Trophoblast cell (in vitro differentiated cells and primary cell): Measurements from ENCODE around the gene NOS1AP.

Experiments used
- DNase-seq, 2 donors: peaks; one replicate each; pipeline ENCODE4 v3.0.0-alpha.2; 2016
- H2AFZ ChIP-seq: 2 replicates; pipeline ENCODE4 v1.6.1; 2013; ENCODE audit warnings: low read length, moderate library complexity, mild to moderate bottlenecking; ENCODE audit not compliant: insufficient read depth, poor library complexity
- H2AK5ac ChIP-seq: 2 replicates; pipeline ENCODE4 v1.6.1; 2013; ENCODE audit warnings: mild to moderate bottlenecking, low read length
- H2BK120ac ChIP-seq: 2 replicates; pipeline ENCODE4 v1.6.1; 2013; ENCODE audit warnings: low read length, mild to moderate bottlenecking, moderate library complexity; ENCODE audit not compliant: insufficient read depth, poor library complexity
- H2BK12ac ChIP-seq: 2 replicates; pipeline ENCODE4 v1.6.1; 2013; ENCODE audit warnings: mild to moderate bottlenecking, low read length, moderate library complexity
- H2BK5ac ChIP-seq: 2 replicates; pipeline ENCODE4 v1.6.1; 2013; ENCODE audit warnings: low read length, low read depth, moderate library complexity, mild to moderate bottlenecking; ENCODE audit not compliant: poor library complexity
- H3K14ac ChIP-seq: 2 replicates; pipeline ENCODE4 v1.6.1; 2013; ENCODE audit warnings: mild to moderate bottlenecking, low read length
- H3K18ac ChIP-seq: 2 replicates; pipeline ENCODE4 v1.6.1; 2013; ENCODE audit warnings: mild to moderate bottlenecking, low read length
- H3K23ac ChIP-seq: 2 replicates; pipeline ENCODE4 v1.6.1; 2013; ENCODE audit warnings: low read length
- H3K27ac ChIP-seq: 2 replicates; pipeline ENCODE4 v1.5.1; 2013; ENCODE audit warnings: low read depth, mild to moderate bottlenecking, inconsistent platforms, low read length, moderate library complexity
- H3K27me3 ChIP-seq: 2 replicates; pipeline ENCODE4 v1.6.1; 2013; ENCODE audit warnings: inconsistent platforms, mild to moderate bottlenecking, low read length, moderate library complexity; ENCODE audit not compliant: insufficient read depth
- H3K36me3 ChIP-seq, 2 experiments: 1 replicate in 1 of 2; 2 replicates in 1 of 2; pipeline ENCODE4 v1.6.1; 2013; ENCODE audit warnings: low read length in 2 of 2, mild to moderate bottlenecking in 2 of 2, moderate library complexity in 1 of 2; ENCODE audit not compliant: insufficient read depth in 2 of 2, control insufficient read depth in 1 of 2
- H3K4ac ChIP-seq: 2 replicates; pipeline ENCODE4 v1.6.1; 2013; ENCODE audit warnings: low read depth, mild to moderate bottlenecking, low read length, moderate library complexity
- H3K4me1 ChIP-seq, 2 experiments: 1 replicate in 1 of 2; 2 replicates in 1 of 2; pipeline ENCODE4 v1.6.1; 2013; ENCODE audit warnings: low read length in 2 of 2, mild to moderate bottlenecking in 2 of 2, moderate library complexity in 1 of 2; ENCODE audit not compliant: insufficient read depth in 2 of 2, control insufficient read depth in 1 of 2
- H3K4me2 ChIP-seq: 2 replicates; pipeline ENCODE4 v1.6.1; 2013; ENCODE audit warnings: inconsistent platforms, mild to moderate bottlenecking, low read length, moderate library complexity
- H3K4me3 ChIP-seq: 2 replicates; pipeline ENCODE4 v1.5.1; 2013; ENCODE audit warnings: mild to moderate bottlenecking, low read depth, low read length, inconsistent platforms
- H3K79me1 ChIP-seq: one replicate; pipeline ENCODE4 v1.6.1; 2013; ENCODE audit warnings: low read length
- H3K79me2 ChIP-seq: 2 replicates; pipeline ENCODE4 v1.6.1; 2013; ENCODE audit warnings: low read length, mild to moderate bottlenecking; ENCODE audit not compliant: control insufficient read depth, insufficient read depth, poor library complexity
- H3K9ac ChIP-seq: 2 replicates; pipeline ENCODE4 v1.6.1; 2013; ENCODE audit warnings: mild to moderate bottlenecking, low read length
- H3K9me3 ChIP-seq: 2 replicates; pipeline ENCODE4 v1.6.1; 2013; ENCODE audit warnings: low read depth, mild to moderate bottlenecking, control low read depth, inconsistent platforms, low read length; ENCODE audit not compliant: insufficient read depth
- H4K12ac ChIP-seq: 2 replicates; pipeline ENCODE4 v1.6.1; 2013; ENCODE audit warnings: low read depth, mild to moderate bottlenecking, low read length, moderate library complexity
- H4K8ac ChIP-seq: 2 replicates; pipeline ENCODE4 v1.6.1; 2013; ENCODE audit warnings: low read depth, mild to moderate bottlenecking, low read length, moderate library complexity
- H4K91ac ChIP-seq: one replicate; pipeline ENCODE4 v1.6.1; 2013; ENCODE audit warnings: low read depth, mild to moderate bottlenecking, low read length, moderate library complexity
- WGBS: extraction: QIAGEN DNeasy Blood & Tissue Kit; methylation state at CpG from one replicate; pipeline ENCODE4 v1.1.7; 2013; ENCODE audit warnings: missing lambda C conversion rate; ENCODE audit not compliant: insufficient read length, insufficient coverage; ENCODE audit errors: extremely low coverage; 5-methylcytosine and 5-hydroxymethylcytosine counted together

Gene NOS1AP

DNA sequence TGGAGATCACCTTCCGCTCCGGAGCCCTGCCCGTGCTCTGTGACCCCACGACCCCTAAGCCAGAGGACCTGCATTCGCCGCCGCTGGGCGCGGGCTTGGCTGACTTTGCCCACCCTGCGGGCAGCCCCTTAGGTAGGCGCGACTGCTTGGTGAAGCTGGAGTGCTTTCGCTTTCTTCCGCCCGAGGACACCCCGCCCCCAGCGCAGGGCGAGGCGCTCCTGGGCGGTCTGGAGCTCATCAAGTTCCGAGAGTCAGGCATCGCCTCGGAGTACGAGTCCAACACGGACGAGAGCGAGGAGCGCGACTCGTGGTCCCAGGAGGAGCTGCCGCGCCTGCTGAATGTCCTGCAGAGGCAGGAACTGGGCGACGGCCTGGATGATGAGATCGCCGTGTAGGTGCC lies 297.6 kb downstream of the NOS1AP start:
- no peak overlapping the region for H2BK120ac ChIP-seq

DNA sequence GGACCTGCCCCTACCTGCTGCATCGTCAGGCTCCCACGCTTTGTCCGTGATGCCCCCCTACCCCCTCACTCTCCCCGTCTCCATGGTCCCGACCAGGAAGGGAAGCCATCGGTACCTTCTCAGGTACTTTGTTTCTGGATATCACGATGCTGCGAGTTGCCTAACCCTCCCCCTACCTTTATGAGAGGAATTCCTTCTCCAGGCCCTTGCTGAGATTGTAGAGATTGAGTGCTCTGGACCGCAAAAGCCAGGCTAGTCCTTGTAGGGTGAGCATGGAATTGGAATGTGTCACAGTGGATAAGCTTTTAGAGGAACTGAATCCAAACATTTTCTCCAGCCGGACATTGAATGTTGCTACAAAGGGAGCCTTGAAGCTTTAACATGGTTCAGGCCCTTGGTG lies 298.3 kb downstream of the NOS1AP start:
- H4K8ac ChIP-seq = no peak overlapping the region
- H3K79me2 ChIP-seq = no peaks in the 10 kb centered on the region
- no peak overlapping the region for H2BK5ac ChIP-seq

More for the DNA sequence above, 297.6 kb downstream of the NOS1AP start:
- Histone ChIP-seq H3K79me1 (peaks cover 2% of the 10 kb centered on the region), H3K4me2 (no peak overlapping the region), H2BK5ac (no peak overlapping the region), H3K9ac (no peak overlapping the region), H4K8ac (no peak overlapping the region), H3K4me3 (no peak overlapping the region), H3K4me1 (peaks cover 9 to 10% of the 10 kb centered on the region in 2 experiments), H3K23ac (no peak overlapping the region), H3K14ac (no peak overlapping the region), H3K9me3 (no peaks in the 10 kb centered on the region), H3K27ac (no peak overlapping the region), H3K36me3 (peaks cover 0 to 2% of the 10 kb centered on the region in 2 experiments), H4K12ac (no peak overlapping the region), H2AK5ac (no peak overlapping the region), H2BK12ac (no peak overlapping the region), H2AFZ (no peak overlapping the region), H3K27me3 (no peaks in the 10 kb centered on the region), H3K79me2 (no peaks in the 10 kb centered on the region), H3K18ac (no peak overlapping the region), H3K4ac (no peak overlapping the region), H4K91ac (no peak overlapping the region)
- no CpG with 5 or more reads among the region's 36 CpGs for WGBS
- DNase-seq = peak; percentile 87 to 92

DNA sequence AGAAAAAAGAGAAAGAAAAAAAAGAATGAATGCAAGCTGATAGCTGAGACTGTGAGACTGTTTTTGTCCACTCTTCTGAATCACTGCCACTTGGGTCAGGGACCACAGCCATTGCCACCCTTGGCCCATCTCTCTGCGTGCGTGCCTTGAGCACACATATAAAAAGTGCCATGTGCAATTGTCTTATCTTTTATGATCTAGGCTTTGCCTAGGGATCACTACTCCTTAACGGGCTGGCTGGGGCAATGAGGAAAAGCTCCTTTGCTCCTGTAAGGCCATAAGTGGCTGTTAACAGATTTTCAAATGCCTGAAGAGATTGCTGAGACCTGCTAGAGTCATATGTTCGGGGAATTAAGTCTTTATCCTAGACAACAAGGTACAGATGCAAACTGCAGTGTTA lies 299.0 kb downstream of the NOS1AP start:
- no peak overlapping the region for H3K4me3 ChIP-seq
- peak overlapping the region; percentile 4 for H3K27ac ChIP-seq
- no peak overlapping the region for H2BK120ac ChIP-seq
- H4K91ac ChIP-seq = no peak overlapping the region
- peaks cover 10 to 12% of the 10 kb centered on the region in 2 experiments for H3K4me1 ChIP-seq
- H3K36me3 ChIP-seq = peaks cover 0 to 2% of the 10 kb centered on the region in 2 experiments
- no peak overlapping the region for H2AFZ ChIP-seq
- no peak overlapping the region for H3K18ac ChIP-seq
- no peak overlapping the region for H4K8ac ChIP-seq
- no peak overlapping the region for H2BK12ac ChIP-seq
- no peaks in the 10 kb centered on the region for H3K9me3 ChIP-seq
- no peak overlapping the region for H3K9ac ChIP-seq
- H3K23ac ChIP-seq = no peak overlapping the region
- no peak overlapping the region for H4K12ac ChIP-seq
- DNase-seq = no peak
- H2AK5ac ChIP-seq = no peak overlapping the region
- H3K14ac ChIP-seq = no peak overlapping the region
- no peaks in the 10 kb centered on the region for H3K27me3 ChIP-seq
- no peaks in the 10 kb centered on the region for H3K79me2 ChIP-seq
- H3K79me1 ChIP-seq = peaks cover 2% of the 10 kb centered on the region
- H3K4ac ChIP-seq = no peak overlapping the region
- H2BK5ac ChIP-seq = no peak overlapping the region
- WGBS = no CpG with 5 or more reads among the region's 4 CpGs
- H3K4me2 ChIP-seq = no peak overlapping the region

More for the DNA sequence above, 298.3 kb downstream of the NOS1AP start:
- H3K4me1 ChIP-seq = peaks cover 9 to 10% of the 10 kb centered on the region in 2 experiments
- no peak overlapping the region for H3K14ac ChIP-seq
- no peak overlapping the region for H3K4me2 ChIP-seq
- DNase-seq = peak; percentile 44 to 69
- no CpG with 5 or more reads among the region's 10 CpGs for WGBS
- no peak overlapping the region for H3K23ac ChIP-seq
- H3K36me3 ChIP-seq = peaks cover 0 to 2% of the 10 kb centered on the region in 2 experiments
- no peak overlapping the region for H3K4me3 ChIP-seq
- H2BK12ac ChIP-seq = no peak overlapping the region
- H2AFZ ChIP-seq = no peak overlapping the region
- no peaks in the 10 kb centered on the region for H3K9me3 ChIP-seq
- no peak overlapping the region for H3K9ac ChIP-seq
- peak overlapping the region; percentile 4 for H3K27ac ChIP-seq
- H3K18ac ChIP-seq = no peak overlapping the region
- peaks cover 2% of the 10 kb centered on the region for H3K79me1 ChIP-seq
- no peak overlapping the region for H3K4ac ChIP-seq
- H2AK5ac ChIP-seq = no peak overlapping the region
- H3K27me3 ChIP-seq = no peaks in the 10 kb centered on the region
- no peak overlapping the region for H2BK120ac ChIP-seq
- H4K12ac ChIP-seq = no peak overlapping the region
- H4K91ac ChIP-seq = no peak overlapping the region

DNA sequence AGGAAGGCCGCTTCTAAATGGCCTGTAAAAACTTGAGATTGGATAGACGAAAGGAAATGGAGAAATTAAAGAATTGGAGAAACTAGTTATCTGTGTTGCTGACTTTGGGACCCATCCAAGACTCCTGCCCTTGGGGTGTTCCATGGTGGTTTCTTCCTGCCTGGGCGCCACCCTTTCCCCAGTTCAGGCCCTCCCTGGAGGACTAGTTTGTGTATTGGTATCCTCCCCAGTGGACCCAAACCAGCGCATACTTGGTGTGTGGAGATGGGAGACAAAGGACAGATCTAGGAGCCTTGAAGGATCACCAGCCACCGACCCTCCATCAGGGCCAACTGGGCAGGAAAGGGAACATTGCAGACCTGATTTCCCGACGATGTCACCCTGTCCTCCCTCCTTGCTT lies 300.1 kb downstream of the NOS1AP start:
- no peak overlapping the region for H2BK5ac ChIP-seq
- H4K12ac ChIP-seq = no peak overlapping the region
- H2BK120ac ChIP-seq = no peak overlapping the region
- H3K14ac ChIP-seq = no peak overlapping the region
- H3K36me3 ChIP-seq = peaks cover 0 to 2% of the 10 kb centered on the region in 2 experiments
- no peak overlapping the region for H3K27ac ChIP-seq
- H4K8ac ChIP-seq = no peak overlapping the region
- no peak overlapping the region for H3K23ac ChIP-seq
- no peak overlapping the region for H2BK12ac ChIP-seq
- H3K18ac ChIP-seq = no peak overlapping the region
- WGBS = no CpG with 5 or more reads among the region's 7 CpGs
- H3K9ac ChIP-seq = no peak overlapping the region
- no peaks in the 10 kb centered on the region for H3K9me3 ChIP-seq
- no peak overlapping the region for H3K4me3 ChIP-seq
- H3K27me3 ChIP-seq = no peaks in the 10 kb centered on the region
- H3K79me1 ChIP-seq = peaks cover 4% of the 10 kb centered on the region
- DNase-seq = no peak
- no peak overlapping the region for H2AK5ac ChIP-seq
- no peak overlapping the region for H3K4me2 ChIP-seq
- no peak overlapping the region for H2AFZ ChIP-seq
- H4K91ac ChIP-seq = no peak overlapping the region
- no peaks in the 10 kb centered on the region for H3K79me2 ChIP-seq
- H3K4me1 ChIP-seq = peaks cover 19 to 22% of the 10 kb centered on the region in 2 experiments
- no peak overlapping the region for H3K4ac ChIP-seq
